GM12892 (cell line): ENCODE measurements around the gene FASLG.
"Not testable (repeated sequence)": the region's sequence is repeated elsewhere in the genome, so short reads cannot be mapped to it uniquely, and the experiment has no call there.

Source experiments
- POLR2A ChIP-seq: IDR thresholded peaks from 2 replicates; pipeline ENCODE4 v1.6.1; 2011; ENCODE audit warnings: low read depth, low read length, control low read depth
- POLR2AphosphoS5 ChIP-seq: IDR thresholded peaks from 2 replicates; pipeline ENCODE4 v1.6.1; 2011; ENCODE audit warnings: low read depth, low read length, control low read depth

DNA sequence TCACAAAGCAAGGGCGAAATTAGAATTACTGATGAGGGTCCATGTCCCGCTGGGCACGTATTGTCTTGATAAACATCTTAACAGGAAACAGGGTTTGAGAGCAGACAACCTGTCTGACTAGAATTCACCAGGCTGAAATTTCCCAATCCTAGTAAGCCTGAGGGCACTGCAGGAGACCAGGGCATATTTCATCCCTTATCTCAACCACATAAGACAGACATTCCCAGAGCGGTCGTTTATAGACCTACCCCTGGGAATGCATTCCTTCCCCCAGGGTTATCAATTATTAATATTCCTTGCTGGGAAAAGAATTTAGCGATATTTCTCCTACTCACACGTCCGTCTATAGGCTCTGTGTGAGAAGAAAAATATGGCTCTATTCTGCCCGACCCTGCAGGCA is 38.3 kb upstream of the FASLG start:
- not testable (repeated sequence) for TF ChIP-seq POLR2A, POLR2AphosphoS5
